Testis (tissue), 3 donors: ENCODE results near the gene CD274. TPM values are rescaled to one million over a fixed set of nuclear protein-coding genes. Genes with fewer than 3 reads are reported as not detected.
"Not testable (repeated sequence)": the region's sequence is repeated elsewhere in the genome, so short reads cannot be mapped to it uniquely, and the experiment has no call there.

Source experiments
- DNase-seq: peaks from one replicate; pipeline ENCODE4 v3.0.0-alpha.2; 2019
- H3K27ac ChIP-seq, 2 donors: fragments of 200-600 bp; sonication (generic); one replicate each; pipeline ENCODE4 v1.5.1; 2019
- H3K27me3 ChIP-seq: fragments of 200-600 bp; sonication (generic); one replicate; pipeline ENCODE4 v1.5.1; 2019
- H3K36me3 ChIP-seq: fragments of 200-600 bp; sonication (generic); one replicate; pipeline ENCODE4 v1.5.1; 2017; ENCODE audit warnings: low read depth; ENCODE audit errors: missing control alignments
- H3K4me1 ChIP-seq: fragments of 200-600 bp; sonication (generic); one replicate; pipeline ENCODE4 v1.5.1; 2019
- H3K4me3 ChIP-seq, 2 donors: fragments of 200-600 bp; sonication (generic); one replicate each; pipeline ENCODE4 v1.5.1; 2017 to 2019
- H3K9me3 ChIP-seq: fragments of 200-600 bp; sonication (generic); one replicate; pipeline ENCODE4 v1.5.1; 2017
- POLR2A ChIP-seq: fragments of 450-650 bp; IDR thresholded peaks from one replicate; pipeline ENCODE4 v1.6.1; 2017; ENCODE audit warnings: antibody characterized with exemption, mild to moderate bottlenecking, moderate library complexity
- WGBS, 2 donors: methylation state at CpG; one replicate each; pipeline ENCODE4 v1.1.5; 2018; 5-methylcytosine and 5-hydroxymethylcytosine counted together
- intact Hi-C: fragments of 100-400 bp; cut with DNase I; formaldehyde crosslinking; loops from one replicate; pipeline ENCODE4 v1.15.1; 2023; ENCODE audit warnings: low total_unique reads
- polyA plus RNA-seq: library from polyadenylated mRNA; stranded (reverse); fragments of 350-450 nt; fragmentation: Illumina TruSeq; extraction: RNeasy Lipid Tissue Mini Kit (QIAGEN cat#74804); gene quantifications from one replicate; pipeline ENCODE4 v1.2.3, GENCODE V29; 2014; ENCODE audit warnings: low read depth, low replicate concordance; ENCODE audit not compliant: insufficient read depth
- total RNA-seq, 2 donors: library from RNA; depleted of rRNA; stranded (reverse); fragments of >200 nt; gene quantifications; one replicate each; pipeline ENCODE4 v1.2.3, GENCODE V29; 2016
- TF ChIP-seq, protein P1 (sequence below), 3 experiments: fragments of 450-650 bp in 2 of 3; fragments of 200-600 bp in 1 of 3; sonication (generic) in 1 of 3; IDR thresholded peaks; one replicate each; pipeline ENCODE4 v1.5.1; 2016 to 2019; ENCODE audit warnings: antibody characterized with exemption in 3 of 3, mild to moderate bottlenecking in 2 of 3, moderate library complexity in 1 of 3

The CD274 gene
- total and polyA plus RNA-seq, 3 donors from 2014 or later: 1.3 to 4.6 (median 1.5) TPM

DNA sequence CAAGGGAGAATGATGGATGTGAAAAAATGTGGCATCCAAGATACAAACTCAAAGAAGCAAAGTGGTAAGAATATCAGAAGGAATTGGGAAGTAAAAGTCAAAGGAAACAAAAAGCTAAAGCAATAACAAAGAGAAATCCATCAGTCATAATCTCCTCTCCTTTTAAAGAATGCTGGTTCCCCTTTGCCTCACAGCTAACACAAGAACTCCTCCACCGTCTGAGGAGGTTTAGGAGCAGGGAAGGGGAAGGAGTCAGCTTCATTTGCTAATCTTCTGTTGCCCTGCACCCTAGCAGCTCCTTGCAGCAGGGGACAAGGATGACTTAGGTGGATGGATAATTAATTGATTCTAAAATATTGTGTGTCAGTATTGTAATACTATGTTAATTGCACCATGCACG lies 16.4 kb downstream of the CD274 start:
- no peaks in the 10 kb centered on the region for H3K9me3 ChIP-seq
- no peaks in the 10 kb centered on the region for H3K4me1 ChIP-seq
- H3K27ac ChIP-seq: no peak overlapping the region
- no peak overlapping the region for H3K4me3 ChIP-seq
- no peak for TF ChIP-seq POLR2A
- TF ChIP-seq, protein P1, sequence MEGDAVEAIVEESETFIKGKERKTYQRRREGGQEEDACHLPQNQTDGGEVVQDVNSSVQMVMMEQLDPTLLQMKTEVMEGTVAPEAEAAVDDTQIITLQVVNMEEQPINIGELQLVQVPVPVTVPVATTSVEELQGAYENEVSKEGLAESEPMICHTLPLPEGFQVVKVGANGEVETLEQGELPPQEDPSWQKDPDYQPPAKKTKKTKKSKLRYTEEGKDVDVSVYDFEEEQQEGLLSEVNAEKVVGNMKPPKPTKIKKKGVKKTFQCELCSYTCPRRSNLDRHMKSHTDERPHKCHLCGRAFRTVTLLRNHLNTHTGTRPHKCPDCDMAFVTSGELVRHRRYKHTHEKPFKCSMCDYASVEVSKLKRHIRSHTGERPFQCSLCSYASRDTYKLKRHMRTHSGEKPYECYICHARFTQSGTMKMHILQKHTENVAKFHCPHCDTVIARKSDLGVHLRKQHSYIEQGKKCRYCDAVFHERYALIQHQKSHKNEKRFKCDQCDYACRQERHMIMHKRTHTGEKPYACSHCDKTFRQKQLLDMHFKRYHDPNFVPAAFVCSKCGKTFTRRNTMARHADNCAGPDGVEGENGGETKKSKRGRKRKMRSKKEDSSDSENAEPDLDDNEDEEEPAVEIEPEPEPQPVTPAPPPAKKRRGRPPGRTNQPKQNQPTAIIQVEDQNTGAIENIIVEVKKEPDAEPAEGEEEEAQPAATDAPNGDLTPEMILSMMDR (IDR thresholded peaks at IDR 0.05): no peak
- H3K36me3 ChIP-seq: no peaks in the 10 kb centered on the region
- WGBS, 2 donors: 77 to 81% methylated on average over 2 of the region's 2 CpGs
- H3K27me3 ChIP-seq: no peaks in the 10 kb centered on the region
- no peak for DNase-seq
- intact Hi-C loops: no loop called here

DNA sequence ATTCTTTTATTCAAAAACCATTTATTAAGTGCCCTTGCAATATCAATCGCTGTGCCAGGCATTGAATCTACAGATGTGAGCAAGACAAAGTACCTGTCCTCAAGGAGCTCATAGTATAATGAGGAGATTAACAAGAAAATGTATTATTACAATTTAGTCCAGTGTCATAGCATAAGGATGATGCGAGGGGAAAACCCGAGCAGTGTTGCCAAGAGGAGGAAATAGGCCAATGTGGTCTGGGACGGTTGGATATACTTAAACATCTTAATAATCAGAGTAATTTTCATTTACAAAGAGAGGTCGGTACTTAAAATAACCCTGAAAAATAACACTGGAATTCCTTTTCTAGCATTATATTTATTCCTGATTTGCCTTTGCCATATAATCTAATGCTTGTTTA lies 18.5 kb downstream of the CD274 start:
- 75 to 76% methylated on average over 5 of the region's 5 CpGs for WGBS, 2 donors
- Histone ChIP-seq H3K27ac (no peak overlapping the region), H3K9me3 (no peaks in the 10 kb centered on the region), H3K36me3 (no peaks in the 10 kb centered on the region), H3K27me3 (no peaks in the 10 kb centered on the region), H3K4me1 (no peaks in the 10 kb centered on the region), H3K4me3 (no peak overlapping the region)
- no peak for DNase-seq
- intact Hi-C loops: no loop called here
- TF ChIP-seq, protein P1 (IDR thresholded peaks at IDR 0.05): no peak
- TF ChIP-seq POLR2A: no peak

DNA sequence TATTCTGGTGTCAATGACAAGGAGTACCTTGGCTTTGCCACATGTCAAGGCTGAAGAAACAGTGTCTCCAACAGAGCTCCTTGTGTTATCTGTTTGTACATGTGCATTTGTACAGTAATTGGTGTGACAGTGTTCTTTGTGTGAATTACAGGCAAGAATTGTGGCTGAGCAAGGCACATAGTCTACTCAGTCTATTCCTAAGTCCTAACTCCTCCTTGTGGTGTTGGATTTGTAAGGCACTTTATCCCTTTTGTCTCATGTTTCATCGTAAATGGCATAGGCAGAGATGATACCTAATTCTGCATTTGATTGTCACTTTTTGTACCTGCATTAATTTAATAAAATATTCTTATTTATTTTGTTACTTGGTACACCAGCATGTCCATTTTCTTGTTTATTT lies 19.8 kb downstream of the CD274 start:
- Histone ChIP-seq H3K4me3 (no peak overlapping the region), H3K36me3 (no peaks in the 10 kb centered on the region), H3K4me1 (no peaks in the 10 kb centered on the region), H3K27me3 (no peaks in the 10 kb centered on the region), H3K9me3 (no peaks in the 10 kb centered on the region), H3K27ac (no peak overlapping the region)
- no peak for TF ChIP-seq POLR2A
- TF ChIP-seq, protein P1 (IDR thresholded peaks at IDR 0.05): no peak
- no peak for DNase-seq
- 73 to 78% methylated on average over 1 of the region's 1 CpG for WGBS, 2 donors
- intact Hi-C loops: no loop called here

DNA sequence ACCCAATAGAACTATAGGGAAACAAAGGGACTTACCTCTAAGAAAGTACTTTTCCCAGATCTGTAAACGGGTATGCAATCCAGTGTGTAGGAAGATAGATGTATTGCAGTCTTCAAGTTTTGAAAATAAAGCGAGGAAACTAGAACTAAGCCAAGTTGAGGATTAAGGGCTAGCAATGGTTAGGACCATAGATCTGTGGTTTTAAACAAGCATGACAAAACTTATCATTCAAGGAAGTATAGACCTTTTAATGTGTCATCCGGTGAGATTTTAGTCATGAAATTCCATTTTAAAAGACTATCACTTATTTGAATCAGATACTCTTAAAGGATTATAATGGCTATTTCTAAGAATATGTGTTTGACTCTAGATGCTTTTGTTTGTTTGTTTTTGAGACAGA lies 20.5 kb downstream of the CD274 start:
- Histone ChIP-seq H3K36me3 (no peaks in the 10 kb centered on the region), H3K9me3 (no peaks in the 10 kb centered on the region), H3K27ac (no peak overlapping the region), H3K4me1 (no peaks in the 10 kb centered on the region), H3K4me3 (no peak overlapping the region), H3K27me3 (no peaks in the 10 kb centered on the region)
- WGBS, 2 donors: 88 to 91% methylated on average over 3 of the region's 3 CpGs
- intact Hi-C loops: no loop called here
- no peak for DNase-seq
- no peak for TF ChIP-seq POLR2A
- TF ChIP-seq, protein P1 (IDR thresholded peaks at IDR 0.05): no peak

DNA sequence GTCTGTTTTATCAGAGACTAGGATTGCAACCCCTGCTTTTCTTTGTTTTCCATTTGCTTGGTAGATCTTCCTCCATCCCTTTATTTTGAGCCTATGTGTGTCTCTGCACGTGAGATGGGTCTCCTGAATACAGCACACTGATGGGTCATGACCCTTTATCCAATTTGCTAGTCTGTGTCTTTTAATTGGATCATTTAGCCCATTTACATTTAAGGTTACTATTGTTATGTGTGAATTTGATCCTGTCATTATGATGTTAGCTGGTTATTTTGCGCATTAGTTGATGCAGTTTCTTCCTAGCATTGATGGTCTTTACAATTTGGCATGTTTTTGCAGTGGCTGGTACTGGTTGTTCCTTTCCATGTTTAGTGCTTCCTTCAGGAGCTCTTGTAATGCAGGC lies 25.3 kb downstream of the CD274 start:
- 90 to 95% methylated on average over 2 of the region's 2 CpGs for WGBS, 2 donors

More for the DNA sequence above, 25.3 kb downstream of the CD274 start:
- H3K4me1 ChIP-seq, H3K9me3 ChIP-seq, H3K27ac ChIP-seq, H3K27me3 ChIP-seq, DNase-seq, H3K36me3 ChIP-seq, intact Hi-C loops, H3K4me3 ChIP-seq: not testable (repeated sequence)
